IPS-NIHi7 (cell line): ENCODE measurements around the gene SALL1.

ENCODE experiments used
- DNase-seq: peaks from one replicate; pipeline ENCODE4 v3.0.0; 2012; ENCODE audit warnings: mixed read lengths; ENCODE audit errors: extremely low spot score

SALL1 gene

GRCh38 chr16:51111759-51112158, 39.3 kb downstream of the SALL1 start:
- DNase-seq = no peak

DNA sequence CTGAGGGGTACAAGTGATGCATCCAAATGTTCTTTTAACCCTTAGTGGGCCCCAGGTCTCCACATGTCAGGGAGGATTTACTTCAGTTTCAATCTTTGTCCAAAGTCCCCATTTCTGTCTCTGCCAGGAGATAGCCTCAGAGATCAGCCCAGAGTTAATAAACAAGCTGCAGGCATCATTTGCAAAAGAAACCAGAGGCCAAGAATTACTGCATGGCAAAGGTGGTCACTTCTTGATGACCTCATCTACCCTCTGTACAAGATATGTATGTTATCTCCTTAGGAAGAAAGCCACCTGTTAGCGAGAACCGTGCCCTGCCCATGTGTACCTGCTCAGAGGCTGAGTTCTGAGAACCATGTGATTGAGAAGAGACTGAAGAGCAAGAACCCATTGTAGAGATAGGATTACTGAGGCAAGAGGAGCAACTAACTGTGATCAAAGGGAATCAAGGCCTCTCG, 40.3 kb downstream of the SALL1 start:
- no peak for DNase-seq

DNA sequence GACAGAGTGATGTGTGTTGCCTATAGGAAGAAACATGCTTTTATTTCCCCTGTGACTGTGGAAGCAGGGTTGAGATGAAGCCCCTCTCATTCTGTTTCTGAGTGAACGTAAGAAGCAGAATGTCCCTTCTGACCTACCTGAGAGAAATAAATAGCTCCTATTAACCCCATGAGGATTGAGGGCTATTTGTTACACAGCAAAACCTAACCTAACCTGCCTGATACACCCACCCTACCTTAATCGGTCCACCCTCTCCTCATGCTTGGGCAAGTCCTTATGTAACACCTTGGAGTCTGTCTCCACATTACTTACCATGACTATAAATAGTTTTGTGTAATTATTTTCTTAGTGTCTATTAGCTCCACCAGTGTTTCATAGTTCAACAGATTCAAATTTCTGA, 41.9 kb downstream of the SALL1 start:
- no peak for DNase-seq

DNA sequence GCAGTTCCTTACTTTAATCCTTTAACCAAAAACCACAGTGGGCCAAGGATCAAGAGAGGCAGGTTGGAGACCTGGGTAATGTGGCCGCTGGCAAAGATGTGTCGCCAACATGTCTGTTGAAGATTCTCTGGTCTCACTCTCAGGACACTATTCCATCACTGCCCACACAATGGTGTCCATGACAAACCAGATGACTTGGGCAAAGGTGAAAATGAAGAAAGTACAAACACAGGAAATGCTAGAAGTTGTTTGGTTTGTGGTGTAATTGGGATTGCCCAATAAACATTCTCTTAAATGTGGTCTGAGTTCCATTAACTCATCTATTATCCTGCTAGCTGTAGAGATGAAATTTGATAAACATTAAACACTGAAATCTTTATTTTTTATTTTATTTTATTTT, 43.3 kb downstream of the SALL1 start:
- no peak for DNase-seq

GRCh38 chr16:51106535-51106934, 44.5 kb downstream of the SALL1 start:
- DNase-seq = no peak

GRCh38 chr16:51103590-51103989, 47.5 kb downstream of the SALL1 start:
- DNase-seq = no peak

- DNase-seq = no peak
Observed at GRCh38 chr16:51097729-51098128, 53.3 kb downstream of the SALL1 start.

- DNase-seq = no peak
Observed at GRCh38 chr16:51095890-51096626, 55.0 kb downstream of the SALL1 start.

DNA sequence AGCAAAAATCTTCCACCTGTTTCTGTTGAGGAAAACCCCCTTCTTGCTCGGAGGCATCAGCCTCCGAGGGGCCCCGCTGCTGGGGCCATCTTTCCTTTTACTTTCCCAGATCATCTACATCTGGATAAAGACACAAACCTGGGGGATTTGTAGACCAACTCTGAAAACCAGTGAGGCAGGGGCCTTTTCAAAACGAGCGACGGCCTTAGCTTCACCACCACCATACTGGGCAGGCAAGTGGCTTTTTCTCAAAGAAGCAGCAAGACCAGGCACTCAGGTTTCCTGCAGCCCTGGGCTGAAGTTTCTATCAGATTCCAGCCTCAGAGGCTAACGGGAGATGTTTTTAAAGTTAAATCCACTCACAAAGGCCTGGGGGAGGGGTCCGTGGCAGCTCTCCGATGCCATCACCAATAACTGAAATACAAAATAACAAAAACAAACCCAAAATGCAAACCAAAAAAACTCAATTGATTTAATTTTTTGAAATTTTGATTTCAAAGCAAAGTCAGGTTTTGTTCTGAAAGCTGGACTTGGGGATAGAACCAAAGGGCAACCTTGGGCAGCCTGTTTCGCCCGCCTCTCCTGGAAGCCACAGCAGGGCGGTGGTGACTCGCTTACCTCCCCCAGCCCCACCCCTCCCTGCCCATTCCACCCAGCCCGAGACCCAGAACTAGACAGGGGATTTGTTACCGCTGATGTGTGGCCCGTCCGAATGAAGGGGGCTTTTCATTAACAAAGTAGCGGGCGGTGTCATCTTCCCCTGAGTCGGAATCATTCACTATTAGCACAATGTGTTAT, 55.8 kb downstream of the SALL1 start:
- no peak for DNase-seq

GRCh38 chr16:51093726-51094280, 57.3 kb downstream of the SALL1 start:
- DNase-seq = no peak
